GM23248 (cell line): Measurements from ENCODE around the gene IFIT1B.

Source experiments
- EZH2 ChIP-seq: fragments of 200-600 bp; sonication (generic); IDR thresholded peaks from 2 replicates; pipeline ENCODE4 v1.6.1; 2018; ENCODE audit warnings: antibody characterized with exemption, mild to moderate bottlenecking; ENCODE audit not compliant: insufficient read depth, poor library complexity, severe bottlenecking
- EZH2phosphoT487 ChIP-seq: fragments of 200-600 bp; sonication (generic); IDR thresholded peaks from 2 replicates; pipeline ENCODE4 v1.6.1; 2018; ENCODE audit warnings: antibody characterized with exemption, moderate library complexity, mild to moderate bottlenecking, low read depth; ENCODE audit not compliant: insufficient read depth

DNA sequence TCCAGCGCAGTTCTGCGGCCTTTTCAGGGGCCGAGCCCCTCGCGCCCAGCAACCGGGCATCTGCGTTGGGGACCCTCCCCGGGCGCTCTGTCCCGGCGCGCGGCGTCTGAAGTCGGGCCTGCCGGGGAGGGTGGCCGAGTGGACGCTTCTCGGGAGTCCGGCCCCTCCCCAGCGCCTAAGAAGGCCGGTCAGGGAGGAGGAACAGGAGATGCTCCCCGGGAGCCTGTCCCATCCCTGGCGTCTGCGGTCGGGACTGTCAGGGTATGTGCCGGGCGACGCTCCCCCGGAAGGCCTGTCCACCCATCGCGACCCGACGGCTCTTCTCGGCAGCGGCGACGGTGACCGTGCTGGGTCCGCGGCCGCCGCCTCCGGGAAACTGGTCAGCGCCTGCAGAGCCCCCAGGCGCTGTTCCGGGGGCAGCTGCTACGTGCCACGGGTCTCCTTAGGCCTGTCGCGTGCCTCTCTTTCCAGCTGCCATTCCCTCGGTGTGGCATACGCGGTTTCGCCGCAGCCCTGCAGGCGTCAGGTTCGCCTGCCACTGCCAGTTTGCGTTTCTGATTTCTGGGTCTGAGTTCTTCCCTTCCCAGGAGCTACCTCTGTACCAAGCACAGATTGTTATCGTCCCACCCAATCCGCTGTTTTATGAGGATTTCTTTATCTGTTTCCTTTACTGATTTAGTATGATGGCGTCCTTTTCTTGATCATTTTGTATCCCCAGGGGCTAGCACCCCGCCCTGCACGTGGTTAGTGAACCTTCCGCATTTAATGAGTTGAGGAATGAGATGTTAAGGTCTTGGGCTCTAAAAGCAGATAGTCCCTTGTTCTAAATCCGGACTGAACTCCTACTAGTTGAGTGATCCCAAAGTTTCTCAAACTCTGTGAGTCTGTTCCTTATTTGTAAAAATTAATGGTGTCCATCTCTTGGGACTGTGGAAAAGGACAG, 37.3 kb downstream of the IFIT1B start:
- no peak for TF ChIP-seq EZH2
- no peak for TF ChIP-seq EZH2phosphoT487
